Activated naive CD8-positive, alpha-beta T cell treated with anti-CD3 and anti-CD28 coated beads, Interleukin-2, amount 50 U/mL, for 16 hours (primary cell): Measurements from ENCODE around the gene VGF.
A peak's percentile ranks its signal among the peaks of the same experiment; 100 is the strongest.

ENCODE experiments used
- DNase-seq: peaks from one replicate; pipeline ENCODE4 v3.0.0-alpha.2; 2020; ENCODE audit warnings: low read depth, low spot score

The VGF gene

DNA sequence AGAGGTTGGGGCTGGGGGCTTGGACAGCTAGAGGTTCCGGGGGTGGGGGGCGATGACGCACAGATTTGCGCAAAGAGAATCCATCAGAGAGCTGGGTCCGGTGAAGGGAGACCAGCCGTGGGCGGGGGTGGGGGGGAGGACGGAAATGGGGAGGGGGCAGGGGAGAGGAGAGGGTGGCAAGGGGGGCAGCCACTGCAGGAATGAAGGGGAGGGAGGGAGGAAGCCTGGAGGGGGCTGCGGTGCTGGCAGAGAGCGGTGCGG lies 1.2 kb upstream of the VGF start:
- no peak for DNase-seq

- DNase-seq, result no peak
These were observed 734 bp upstream of the VGF start for GRCh38 chr7:101165958-101166647.

DNA sequence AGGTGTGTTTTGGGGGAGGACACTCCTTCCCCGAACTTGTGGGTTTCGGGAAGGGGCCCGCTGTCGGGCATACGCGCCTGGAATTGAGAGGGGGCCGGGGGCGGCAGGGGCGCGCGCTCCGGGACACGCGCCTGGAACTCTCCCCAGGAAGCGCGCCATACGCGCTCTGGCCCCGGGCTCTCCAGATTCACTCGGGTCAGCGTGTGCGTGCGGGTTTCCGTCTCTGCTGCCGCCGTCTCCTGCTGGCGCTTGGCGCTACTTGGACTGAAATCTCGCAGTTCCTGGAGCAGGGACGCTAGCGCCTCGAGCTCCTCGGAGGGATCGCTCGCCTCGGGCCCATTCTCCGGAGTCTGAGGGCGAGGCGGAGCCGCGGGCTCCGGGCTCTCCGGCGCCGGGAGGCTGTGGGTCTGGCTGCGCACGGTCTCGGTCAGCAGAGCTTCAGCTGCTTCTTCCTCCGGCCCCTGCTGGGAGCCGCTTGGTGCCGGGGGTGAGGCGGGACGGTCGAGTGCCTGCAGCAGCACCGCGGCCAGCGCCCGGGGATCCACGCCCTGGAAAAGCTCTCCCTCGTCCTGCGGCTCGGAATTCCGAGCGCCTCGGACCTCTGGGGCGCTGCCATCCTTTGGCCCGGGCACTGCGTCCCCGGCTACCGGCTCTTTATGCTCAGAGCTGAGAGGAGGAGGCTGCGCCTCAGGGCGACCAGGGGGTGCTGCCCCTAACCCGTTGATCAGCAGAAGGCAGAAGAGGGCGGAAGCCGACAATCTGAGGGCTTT lies 1.1 kb downstream of the VGF start:
- no peak for DNase-seq

DNA sequence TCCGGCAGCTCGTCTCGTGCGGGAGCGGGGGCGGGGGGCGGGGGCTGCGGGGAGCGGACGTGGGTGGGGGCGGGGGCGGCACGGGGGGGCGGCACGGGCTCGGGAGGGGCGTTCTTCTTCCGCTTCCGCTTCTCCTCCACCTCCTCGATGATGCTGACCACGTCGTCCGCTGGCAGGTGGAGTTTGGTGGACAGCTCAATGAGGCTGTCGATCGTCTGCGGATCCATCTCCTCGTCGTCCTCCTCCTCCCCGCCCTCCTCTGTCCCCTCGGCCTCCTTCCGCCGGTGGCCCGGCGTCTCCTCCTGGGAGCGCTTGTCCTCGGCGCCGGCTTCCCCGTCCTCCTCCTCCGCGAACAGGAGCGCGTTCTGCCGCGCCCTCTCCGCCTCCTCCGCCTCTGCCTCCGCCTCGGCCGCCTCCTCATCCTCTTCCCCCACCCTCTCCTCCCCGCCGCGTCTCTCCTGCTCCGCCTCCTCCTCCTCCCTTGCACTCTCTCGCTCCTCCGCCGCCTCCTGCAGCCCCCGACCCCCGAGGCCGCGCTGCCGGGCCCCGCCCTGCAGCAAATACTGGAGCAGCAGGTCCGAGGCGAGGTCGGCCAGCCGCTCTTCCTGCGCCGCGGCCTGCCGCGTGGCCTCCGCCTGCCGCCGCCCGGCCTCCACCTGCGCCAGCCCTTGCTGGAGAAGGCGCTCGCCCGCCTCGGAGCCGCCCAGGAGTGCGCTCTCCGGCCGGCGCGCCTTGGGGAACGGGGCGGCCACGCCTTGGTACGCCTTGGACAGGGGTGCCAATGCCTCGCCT lies 1.9 kb downstream of the VGF start:
- DNase-seq, result no peak

- DNase-seq, result no peak
These were observed 2.7 kb downstream of the VGF start for GRCh38 chr7:101162551-101163278.

DNA sequence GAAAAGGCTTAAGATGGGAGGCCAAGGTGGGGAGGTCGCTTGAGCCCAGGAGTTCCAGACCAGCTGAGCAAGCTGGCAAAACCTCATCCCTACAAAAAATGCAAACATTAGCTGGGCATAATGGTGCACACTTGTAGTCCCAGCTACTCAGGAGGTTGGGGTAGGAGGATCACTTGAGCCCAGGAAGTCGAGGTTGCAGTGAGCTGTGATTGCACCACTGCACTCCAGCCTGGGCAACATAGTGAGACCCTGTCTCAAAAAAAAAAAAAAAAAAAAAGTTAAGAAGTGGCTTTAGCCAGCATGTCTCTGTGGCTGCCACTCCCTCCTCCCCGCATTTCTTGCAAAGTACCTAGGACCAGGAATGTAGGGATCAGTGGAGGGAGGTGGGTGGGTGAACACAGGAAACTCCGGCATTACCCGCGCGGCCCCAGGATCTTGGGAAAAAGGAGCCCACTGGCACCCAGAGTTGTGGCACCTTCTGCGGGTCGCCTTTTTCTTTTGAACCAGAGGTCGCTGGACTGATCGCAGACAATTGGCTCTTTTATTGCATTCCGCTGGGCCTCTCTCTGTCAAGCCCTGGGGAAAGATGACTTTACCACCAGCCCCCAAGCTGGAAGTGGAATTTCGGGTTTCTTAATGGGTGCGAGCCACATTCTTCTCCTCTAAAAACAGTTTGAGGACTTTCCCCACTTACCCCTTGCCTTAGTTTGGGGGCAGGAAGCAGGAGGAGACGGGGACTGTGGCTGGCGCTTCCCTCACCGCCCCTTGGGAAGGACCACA lies 3.5 kb downstream of the VGF start:
- DNase-seq, result no peak

- DNase-seq, result no peak
These were observed 4.5 kb downstream of the VGF start for GRCh38 chr7:101160910-101161309.

DNA sequence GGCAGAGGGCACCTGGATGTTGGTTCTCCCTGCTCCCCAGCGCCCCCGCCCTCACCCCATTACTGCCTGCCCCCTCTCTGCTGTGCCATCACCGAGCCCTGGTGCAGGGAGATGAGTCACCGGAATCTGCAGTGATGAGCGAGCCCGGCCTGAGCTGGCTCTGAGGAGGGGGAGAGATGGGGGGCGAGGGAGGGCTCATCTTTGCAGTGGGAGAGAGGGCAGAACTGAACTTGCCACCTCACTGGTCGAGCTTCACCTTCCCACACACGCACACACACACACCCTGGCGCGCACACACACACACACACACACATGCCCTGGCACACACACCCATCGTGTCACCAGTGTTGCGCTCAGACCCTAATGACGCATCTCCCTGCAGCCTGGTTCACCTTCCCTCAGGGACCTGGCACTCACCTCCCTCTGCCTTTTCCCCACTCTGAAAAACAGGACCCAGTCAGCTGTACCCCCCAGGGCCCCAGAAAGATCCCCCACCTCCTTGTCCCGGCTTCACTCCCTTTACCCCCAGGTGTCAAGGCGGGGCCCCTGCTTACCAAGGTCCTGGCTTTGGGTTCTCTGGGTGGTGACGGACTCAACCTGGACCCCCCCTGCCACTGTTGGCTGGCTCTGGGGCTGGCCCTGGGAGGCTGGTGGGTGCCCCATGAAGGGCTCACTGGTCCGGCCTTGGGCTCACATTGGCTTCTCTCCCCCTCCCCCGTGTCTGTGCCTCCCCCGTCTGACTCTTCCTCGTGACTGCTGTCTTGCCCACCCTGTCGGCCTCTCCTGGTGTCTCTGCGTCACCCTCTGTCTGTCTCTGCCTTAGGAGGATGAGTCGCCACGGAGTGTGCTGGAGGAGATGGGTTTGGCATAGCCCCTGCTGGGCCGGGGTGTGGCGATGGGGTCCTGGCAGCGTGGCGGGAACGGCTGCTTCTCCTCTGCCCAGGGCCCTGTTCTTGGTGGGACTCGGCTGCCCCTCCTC lies 5.4 kb downstream of the VGF start:
- no peak for DNase-seq

GRCh38 chr7:101156866-101157589 lies 8.3 kb downstream of the VGF start:
- DNase-seq, result no peak

- no peak for DNase-seq
These were observed 9.1 kb downstream of the VGF start for GRCh38 chr7:101156277-101156676.

DNA sequence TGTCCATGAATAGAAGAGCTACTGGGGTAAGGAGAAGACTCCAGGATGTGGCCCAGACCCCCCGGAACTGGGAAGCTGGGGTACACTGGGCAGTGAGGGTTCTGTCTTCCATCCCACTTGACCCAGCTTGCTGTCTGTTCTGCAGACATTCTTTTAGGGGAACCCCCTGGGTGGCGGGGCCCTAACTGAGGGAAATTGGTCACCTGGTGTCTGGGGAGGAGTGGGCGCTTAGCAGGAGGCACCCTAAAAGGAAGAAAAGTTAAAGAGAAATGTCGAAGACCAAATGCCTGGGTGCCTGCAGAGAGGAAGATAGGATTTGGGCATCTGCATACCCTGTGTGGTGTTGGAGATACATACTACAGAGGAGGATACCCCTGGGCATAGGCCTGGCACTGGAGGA lies 10.1 kb downstream of the VGF start:
- no peak for DNase-seq

DNA sequence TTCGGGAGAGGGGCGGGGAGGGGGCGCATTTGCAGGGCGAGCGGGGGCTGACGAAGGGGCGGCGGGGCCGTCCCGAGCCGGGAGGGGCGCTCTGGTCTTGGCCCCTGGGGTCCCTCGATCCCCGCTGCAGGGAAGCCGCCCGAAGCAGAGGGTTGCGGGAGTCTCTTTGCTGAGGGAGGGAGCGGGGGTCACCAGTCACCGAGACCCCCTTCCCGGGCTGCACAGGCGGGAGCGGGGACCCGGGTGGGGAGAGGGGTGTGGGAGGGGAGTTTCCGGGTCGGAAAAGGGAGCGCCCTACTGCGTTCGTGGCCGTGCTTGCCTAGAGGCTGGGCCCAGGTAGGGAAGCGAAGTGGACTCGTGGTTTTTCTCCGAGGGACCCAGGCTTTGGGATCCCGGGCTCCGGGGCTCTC lies 10.7 kb downstream of the VGF start:
- no peak for DNase-seq

- peak; percentile 74 for DNase-seq
These were observed 11.2 kb downstream of the VGF start, which contains the start of gene AP1S1 for GRCh38 chr7:101153969-101154692. TSS of gene AP1S1 (plus strand) at chr7:101154476. CDS start at chr7:101154515, 39 bp downstream.

DNA sequence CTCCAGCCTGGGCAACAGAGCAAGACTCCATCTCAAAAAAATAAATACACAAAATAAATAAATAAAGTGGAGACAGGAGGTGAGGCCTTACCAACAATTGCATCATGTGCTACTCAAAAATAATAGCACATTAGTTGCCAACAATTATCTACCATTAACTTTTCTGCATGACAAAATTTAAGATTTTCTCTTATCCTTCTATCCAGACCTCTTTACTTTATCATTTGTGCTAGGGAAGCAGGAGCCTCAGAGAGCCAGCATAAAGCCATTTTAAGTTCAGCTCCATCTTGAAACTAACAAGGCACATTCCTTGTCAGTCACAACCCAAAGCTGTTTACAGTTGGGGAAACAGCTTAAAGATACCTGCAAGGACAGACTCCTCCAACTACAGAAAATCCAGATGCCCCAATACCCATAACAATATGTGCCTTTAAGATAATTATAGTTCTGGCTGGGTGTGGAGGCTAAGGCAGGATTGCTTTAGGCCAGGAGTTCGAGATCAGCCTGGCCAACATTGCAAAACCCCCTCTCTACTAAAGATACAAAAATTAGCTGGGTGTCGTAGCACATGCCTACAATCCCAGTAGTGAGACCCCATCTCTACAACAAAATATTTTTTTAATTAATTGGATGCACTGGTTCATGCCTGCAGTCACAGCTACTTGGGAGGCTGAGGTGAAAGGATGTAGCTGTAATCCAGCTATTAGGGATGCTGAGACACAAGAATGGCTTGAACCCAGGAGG lies 13.3 kb downstream of the VGF start:
- no peak for DNase-seq

DNA sequence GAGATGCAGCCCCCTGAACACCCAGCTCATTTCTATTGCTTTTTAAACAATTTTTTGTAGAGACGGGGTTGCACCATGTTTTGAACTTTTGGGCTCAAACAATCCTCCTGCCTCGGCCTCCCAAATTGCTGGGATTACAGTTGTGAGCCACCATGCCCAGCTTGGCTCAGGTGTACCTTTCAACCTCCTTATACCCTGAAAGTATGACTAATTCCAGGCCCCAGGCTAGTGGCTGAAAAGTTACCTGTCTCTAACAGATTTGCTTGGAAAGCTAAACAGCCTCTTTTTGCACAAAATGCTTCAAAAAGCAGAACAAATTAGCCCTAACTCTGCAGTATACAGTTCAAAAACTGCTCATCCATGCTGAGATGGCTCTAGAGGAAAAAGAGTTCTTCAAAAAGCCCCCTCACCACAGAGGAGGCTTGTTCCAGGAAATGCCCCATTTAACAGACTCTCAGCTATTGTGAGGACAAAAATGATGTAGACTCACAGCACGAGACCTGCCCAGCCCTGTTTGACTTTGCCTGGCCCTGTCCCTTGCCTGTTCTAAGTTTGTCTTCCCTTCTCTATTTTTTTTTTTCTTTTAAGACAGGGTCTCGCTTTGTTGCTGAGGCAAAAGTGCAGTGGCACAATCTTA lies 24.5 kb downstream of the VGF start:
- DNase-seq, result no peak

- DNase-seq, result no peak
These were observed 25.1 kb downstream of the VGF start for GRCh38 chr7:101140339-101140699.

DNA sequence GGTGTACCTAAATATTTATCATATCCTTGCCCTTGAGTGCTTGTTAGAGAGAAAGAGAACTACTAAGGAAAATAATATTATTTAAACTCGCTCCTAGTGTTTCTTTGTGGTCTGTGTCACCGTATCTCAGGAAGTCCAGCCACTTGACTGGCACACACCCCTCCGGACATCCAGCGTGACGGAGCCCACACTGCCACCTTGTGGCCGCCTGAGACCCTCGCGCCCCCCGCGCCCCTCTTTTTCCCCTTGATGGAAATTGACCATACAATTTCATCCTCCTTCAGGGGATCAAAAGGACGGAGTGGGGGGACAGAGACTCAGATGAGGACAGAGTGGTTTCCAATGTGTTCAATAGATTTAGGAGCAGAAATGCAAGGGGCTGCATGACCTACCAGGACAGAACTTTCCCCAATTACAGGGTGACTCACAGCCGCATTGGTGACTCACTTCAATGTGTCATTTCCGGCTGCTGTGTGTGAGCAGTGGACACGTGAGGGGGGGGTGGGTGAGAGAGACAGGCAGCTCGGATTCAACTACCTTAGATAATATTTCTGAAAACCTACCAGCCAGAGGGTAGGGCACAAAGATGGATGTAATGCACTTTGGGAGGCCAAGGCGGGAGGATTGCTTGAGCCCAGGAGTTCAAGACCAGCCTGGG lies 27.0 kb downstream of the VGF start:
- peak; percentile 79 for DNase-seq
